ENCODE measurements around the gene GSTO2.

GRCh38 chr10:104223304-104223703 lies 45.7 kb upstream of the GSTO2 start:
- TF ChIP-seq CTCF (tag by site-specific recombination; IDR thresholded peaks at IDR 0.05) (no peak), ZNF274 (IDR thresholded peaks at IDR 0.05; ENCODE audit: low read length) (no peak), ZNF274 (tag by site-specific recombination; IDR thresholded peaks at IDR 0.05; ENCODE audit: borderline replicate concordance) (no peak), ZNF37A (tag by site-specific recombination; IDR thresholded peaks at IDR 0.05) (no peak), ZBTB11 (tag by site-specific recombination; conservative IDR thresholded peaks at IDR 0.05; ENCODE audit: low read depth) (no peak), ZNF138 (tag by site-specific recombination; IDR thresholded peaks at IDR 0.05; ENCODE audit: borderline replicate concordance) (no peak)
- TF ChIP-seq, protein P1, sequence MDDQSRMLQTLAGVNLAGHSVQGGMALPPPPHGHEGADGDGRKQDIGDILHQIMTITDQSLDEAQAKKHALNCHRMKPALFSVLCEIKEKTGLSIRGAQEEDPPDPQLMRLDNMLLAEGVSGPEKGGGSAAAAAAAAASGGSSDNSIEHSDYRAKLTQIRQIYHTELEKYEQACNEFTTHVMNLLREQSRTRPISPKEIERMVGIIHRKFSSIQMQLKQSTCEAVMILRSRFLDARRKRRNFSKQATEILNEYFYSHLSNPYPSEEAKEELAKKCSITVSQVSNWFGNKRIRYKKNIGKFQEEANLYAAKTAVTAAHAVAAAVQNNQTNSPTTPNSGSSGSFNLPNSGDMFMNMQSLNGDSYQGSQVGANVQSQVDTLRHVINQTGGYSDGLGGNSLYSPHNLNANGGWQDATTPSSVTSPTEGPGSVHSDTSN (CRISPR knock-in tag; IDR thresholded peaks at IDR 0.05): no peak
